Melanocyte of skin (primary cell): ENCODE results near the gene GPN2. TPM values are rescaled to one million over a fixed set of nuclear protein-coding genes. Genes with fewer than 3 reads are reported as not detected.

Experiments used
- total RNA-seq, 2 donors: library from RNA; depleted of rRNA; stranded (reverse); fragments of >200 nt; gene quantifications; 2 replicates each; pipeline ENCODE4 v1.2.3, GENCODE V29; 2012

GPN2 gene
- total RNA-seq, result 10 to 100 TPM in 1 of 2 donors, 1 to 10 TPM in 1; 6.2 to 14.0 TPM

DNA sequence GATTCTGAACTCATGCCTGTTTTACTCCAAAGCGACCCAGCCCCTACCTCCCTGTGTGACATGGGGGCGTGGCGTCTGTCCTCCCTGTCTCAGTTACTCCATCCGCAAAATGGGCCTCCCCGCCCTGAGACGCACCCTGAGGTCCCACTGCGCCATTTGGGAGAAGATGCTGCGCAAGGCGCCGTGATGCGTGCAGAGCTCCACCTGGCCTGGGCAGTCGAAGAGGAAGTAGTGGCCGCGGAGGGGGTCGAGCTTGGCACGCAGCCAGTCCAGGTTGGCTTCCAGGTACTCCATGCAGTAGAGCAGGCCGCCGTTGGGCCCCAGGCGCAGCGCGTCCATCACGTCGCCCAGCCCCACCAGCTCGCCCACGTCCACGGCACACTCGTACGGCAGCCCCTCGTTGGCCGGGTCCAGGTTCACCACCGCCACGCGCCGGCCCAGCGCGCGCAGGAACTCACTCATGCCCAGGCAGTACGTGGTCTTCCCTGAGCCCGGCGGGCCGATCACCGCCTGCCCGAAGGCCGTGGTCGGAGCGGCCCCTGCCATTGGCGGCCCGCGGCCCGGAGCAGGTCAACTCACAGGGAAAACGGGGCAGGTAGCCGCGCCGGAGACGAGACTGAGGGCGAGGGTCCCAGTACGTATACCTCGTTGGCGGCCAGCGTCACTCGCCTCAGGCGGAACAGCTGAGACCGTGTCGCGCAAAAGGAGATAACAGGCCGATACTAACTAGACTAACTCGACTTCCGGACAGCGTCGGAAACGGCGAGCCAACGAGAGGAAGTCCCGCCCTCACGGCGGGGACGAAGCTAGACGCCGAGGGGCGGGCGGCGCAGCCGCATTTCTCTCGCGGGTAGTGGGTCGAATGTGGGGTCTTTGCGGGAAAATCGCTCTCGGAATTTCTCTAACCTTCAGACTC is at the start of gene GPN2:
Gene GPN2, minus strand, starts transcription at position 733 of the 916 bp plus-strand sequence. Its CDS starts 187 bp downstream, at position 546.

GRCh38 chr1:26921540-26922430 is 31.7 kb upstream of the GPN2 start, which contains the start of gene NUDC:
NUDC (plus strand) TSS chr1:26921743; CDS start chr1:26921849, 106 bp downstream.

GRCh38 chr1:26913754-26914619 is 23.9 kb upstream of the GPN2 start, which contains the start of gene NR0B2:
NR0B2 (minus strand) TSS chr1:26913975; CDS start chr1:26913940, 35 bp downstream.

GRCh38 chr1:26900001-26900814 is 10.1 kb upstream of the GPN2 start, which contains the start of gene GPATCH3:
GPATCH3 (minus strand) TSS chr1:26900467; CDS start chr1:26900442, 25 bp downstream.

GRCh38 chr1:26862781-26863684 is 27.1 kb downstream of the GPN2 start, which contains the start of gene SFN:
SFN (plus strand) TSS chr1:26863149; CDS start chr1:26863213, 64 bp downstream.

DNA sequence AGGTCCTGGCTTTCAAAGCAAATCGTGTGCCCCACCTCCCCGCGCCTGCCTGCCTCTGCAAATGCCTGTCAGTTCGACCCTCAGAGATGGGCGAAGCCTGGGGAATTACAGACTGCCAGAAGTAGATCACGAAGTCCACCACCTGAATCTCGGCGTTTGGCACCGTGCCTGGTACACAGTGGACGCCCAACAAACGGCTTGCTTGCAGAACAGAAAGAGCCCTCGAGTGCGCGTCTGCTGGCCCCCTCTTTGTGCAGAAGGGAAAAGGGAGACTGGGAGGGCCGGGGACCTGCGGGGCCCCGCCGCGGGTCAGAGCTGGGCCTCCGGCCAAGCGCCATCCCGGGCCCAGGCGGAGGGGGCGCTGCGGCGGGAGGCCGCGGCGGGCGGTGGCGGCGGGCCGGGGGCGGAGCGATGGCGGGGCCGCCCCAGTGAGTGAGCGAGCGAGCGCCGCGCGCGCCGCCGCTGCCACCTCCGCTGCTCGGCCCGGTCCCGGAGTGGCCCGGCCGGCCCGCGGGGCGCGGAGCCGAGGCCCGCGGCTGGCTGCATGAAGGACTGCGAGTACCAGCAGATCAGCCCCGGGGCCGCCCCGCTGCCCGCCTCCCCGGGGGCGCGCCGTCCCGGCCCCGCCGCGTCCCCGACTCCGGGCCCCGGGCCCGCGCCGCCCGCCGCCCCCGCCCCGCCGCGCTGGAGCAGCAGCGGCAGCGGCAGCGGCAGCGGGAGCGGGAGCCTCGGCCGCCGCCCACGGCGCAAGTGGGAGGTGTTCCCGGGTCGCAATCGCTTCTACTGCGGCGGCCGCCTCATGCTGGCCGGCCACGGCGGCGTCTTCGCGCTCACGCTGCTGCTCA is 63.6 kb downstream of the GPN2 start, which contains the start of gene ZDHHC18:
Gene ZDHHC18, plus strand, starts transcription at position 428 of the 845 bp plus-strand sequence. Its CDS starts 117 bp downstream, at position 545.

Other genes starting within 250 kb of the GPN2 start
- 10 to 100 TPM; 26.6 to 27.5 TPM for gene ARID1A, start 194.3 kb downstream of the GPN2 start, total RNA-seq
- 10 to 100 TPM; 13.0 to 22.7 TPM for gene PIGV, start 102.3 kb downstream of the GPN2 start, total RNA-seq
- 10 to 100 TPM in 1 of 2 donors, 1 to 10 TPM in 1; 7.2 to 12.0 TPM for gene ZDHHC18, start 63.6 kb downstream of the GPN2 start, total RNA-seq
- not detected for gene SFN, start 27.1 kb downstream of the GPN2 start, total RNA-seq
- gene GPATCH3, start 10.2 kb upstream of the GPN2 start, total RNA-seq, result 1 to 10 TPM; 8.3 to 9.6 TPM
- gene NR0B2, start 23.7 kb upstream of the GPN2 start, total RNA-seq, result not detected
- gene NUDC, start 31.5 kb upstream of the GPN2 start, total RNA-seq, result 10 to 100 TPM; 20.6 to 40.3 TPM
- gene KDF1, start 70.2 kb upstream of the GPN2 start, total RNA-seq, result not detected
- 1 to 10 TPM; 5.2 to 7.7 TPM for gene TRNP1, start 103.4 kb upstream of the GPN2 start, total RNA-seq
- gene TENT5B, start 122.6 kb upstream of the GPN2 start, total RNA-seq, result 1 to 10 TPM in 1 of 2 donors, under 1 TPM in 1; 0.34 to 2.3 TPM